Erythroblast (primary cell): ENCODE measurements around the gene TRAF2.

ENCODE experiments used
- DNase-seq, 2 experiments: peaks; one replicate each; lab custom pipeline; 2025; lab: John Stamatoyannopoulos, UW
- GATA1 ChIP-seq: IDR thresholded peaks from 2 replicates; pipeline ENCODE4 v1.6.1; 2011; ENCODE audit warnings: low read depth, mild to moderate bottlenecking, control low read depth, low read length, moderate library complexity
- POLR2A ChIP-seq: IDR thresholded peaks from 2 replicates; pipeline ENCODE4 v1.6.1; 2011; ENCODE audit warnings: mild to moderate bottlenecking, low read length

The TRAF2 gene

GRCh38 chr9:136851941-136852663 is 34.2 kb upstream of the TRAF2 start, which contains the start of gene MAMDC4:
Gene MAMDC4 (plus strand): TSS chr9:136852346. CDS start chr9:136852417, 71 bp downstream.
- DNase-seq: no peak
- TF ChIP-seq POLR2A (no peak), GATA1 (no peak)

GRCh38 chr9:136852664-136853595 is 33.4 kb upstream of the TRAF2 start:
- no peak for TF ChIP-seq POLR2A
- no peak for TF ChIP-seq GATA1
- no peak for DNase-seq

GRCh38 chr9:136853596-136854112 is 32.7 kb upstream of the TRAF2 start:
- no peak for TF ChIP-seq GATA1
- no peak for TF ChIP-seq POLR2A
- DNase-seq: no peak

DNA sequence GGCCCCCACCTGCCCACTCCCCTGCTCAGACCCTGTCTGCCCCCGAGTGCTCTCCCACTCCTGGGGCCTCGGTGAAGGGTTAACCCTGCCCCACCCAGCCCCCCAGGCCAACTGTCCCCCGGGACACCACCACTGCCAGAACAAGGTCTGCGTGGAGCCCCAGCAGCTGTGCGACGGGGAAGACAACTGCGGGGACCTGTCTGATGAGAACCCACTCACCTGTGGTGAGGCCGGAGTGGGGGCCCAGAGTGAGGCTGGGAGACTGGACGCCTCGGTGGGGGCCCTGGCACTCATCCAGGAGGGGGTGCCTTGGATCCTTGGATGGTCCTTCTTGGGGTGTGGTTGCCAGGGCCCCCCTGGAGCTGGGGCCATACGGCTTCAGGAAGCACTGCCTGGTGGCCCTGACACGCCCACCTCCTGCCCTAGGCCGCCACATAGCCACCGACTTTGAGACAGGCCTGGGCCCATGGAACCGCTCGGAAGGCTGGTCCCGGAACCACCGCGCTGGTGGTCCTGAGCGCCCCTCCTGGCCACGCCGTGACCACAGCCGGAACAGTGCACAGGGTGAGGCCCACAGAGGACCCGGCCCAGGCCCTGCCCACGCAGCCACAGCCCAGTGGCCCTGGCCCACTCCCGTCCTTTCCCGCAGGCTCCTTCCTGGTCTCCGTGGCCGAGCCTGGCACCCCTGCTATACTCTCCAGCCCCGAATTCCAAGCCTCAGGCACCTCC is 32.0 kb upstream of the TRAF2 start:
- TF ChIP-seq POLR2A (no peak), GATA1 (no peak)
- no peak for DNase-seq

- no peak for DNase-seq
- no peak for TF ChIP-seq GATA1
- TF ChIP-seq POLR2A: no peak
These were observed 31.4 kb upstream of the TRAF2 start for GRCh38 chr9:136854842-136855460.

DNA sequence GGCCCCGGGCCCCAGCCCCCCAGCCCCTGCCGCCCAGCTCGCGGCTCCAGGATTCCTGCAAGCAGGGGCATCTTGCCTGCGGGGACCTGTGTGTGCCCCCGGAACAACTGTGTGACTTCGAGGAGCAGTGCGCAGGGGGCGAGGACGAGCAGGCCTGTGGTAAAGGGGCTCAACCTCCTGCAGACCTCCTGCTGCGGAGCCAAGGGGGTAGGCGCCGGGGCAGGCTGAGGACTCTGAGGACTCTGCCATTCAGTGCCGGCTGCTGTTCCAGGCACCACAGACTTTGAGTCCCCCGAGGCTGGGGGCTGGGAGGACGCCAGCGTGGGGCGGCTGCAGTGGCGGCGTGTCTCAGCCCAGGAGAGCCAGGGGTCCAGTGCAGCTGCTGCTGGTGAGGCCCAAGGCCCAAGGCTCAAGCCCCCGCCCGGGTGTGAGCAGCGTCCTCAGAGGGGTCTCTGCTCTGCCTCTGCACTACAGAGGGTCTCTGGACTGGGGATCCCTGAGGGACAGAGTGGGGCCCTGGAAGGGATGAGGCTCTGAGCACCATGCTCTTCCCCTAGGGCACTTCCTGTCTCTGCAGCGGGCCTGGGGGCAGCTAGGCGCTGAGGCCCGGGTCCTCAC is 30.7 kb upstream of the TRAF2 start:
- no peak for DNase-seq
- TF ChIP-seq POLR2A (no peak), GATA1 (no peak)

GRCh38 chr9:136856079-136856476 is 30.2 kb upstream of the TRAF2 start:
- DNase-seq: no peak
- TF ChIP-seq POLR2A: no peak
- no peak for TF ChIP-seq GATA1

DNA sequence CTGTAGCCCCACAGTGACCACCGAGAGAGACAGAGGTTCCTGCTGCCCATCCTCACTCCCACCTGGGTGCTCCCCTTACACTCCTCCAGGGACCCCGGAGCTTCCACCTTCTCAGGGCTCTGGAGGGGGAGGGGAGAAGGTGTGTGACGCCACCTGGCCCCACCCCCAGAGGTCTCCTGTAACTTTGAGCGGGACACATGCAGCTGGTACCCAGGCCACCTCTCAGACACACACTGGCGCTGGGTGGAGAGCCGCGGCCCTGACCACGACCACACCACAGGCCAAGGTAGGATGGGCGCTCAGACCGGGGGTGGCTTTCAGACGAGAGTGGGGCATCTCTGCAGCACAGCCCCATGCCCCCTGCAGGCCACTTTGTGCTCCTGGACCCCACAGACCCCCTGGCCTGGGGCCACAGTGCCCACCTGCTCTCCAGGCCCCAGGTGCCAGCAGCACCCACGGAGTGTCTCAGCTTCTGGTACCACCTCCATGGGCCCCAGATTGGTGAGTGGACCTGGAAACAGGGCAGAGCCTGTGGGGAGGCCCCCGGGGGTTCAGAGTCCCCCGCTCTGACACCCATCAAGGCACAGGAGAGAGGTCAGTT is 29.7 kb upstream of the TRAF2 start:
- TF ChIP-seq POLR2A (no peak), GATA1 (no peak)
- no peak for DNase-seq

GRCh38 chr9:136857166-136857565 is 29.1 kb upstream of the TRAF2 start:
- TF ChIP-seq GATA1 (no peak), POLR2A (no peak)

GRCh38 chr9:136857581-136858412 is 28.5 kb upstream of the TRAF2 start:
- no peak for DNase-seq
- no peak for TF ChIP-seq GATA1
- no peak for TF ChIP-seq POLR2A

More at GRCh38 chr9:136857166-136857565, 29.1 kb upstream of the TRAF2 start:
- DNase-seq: no peak

DNA sequence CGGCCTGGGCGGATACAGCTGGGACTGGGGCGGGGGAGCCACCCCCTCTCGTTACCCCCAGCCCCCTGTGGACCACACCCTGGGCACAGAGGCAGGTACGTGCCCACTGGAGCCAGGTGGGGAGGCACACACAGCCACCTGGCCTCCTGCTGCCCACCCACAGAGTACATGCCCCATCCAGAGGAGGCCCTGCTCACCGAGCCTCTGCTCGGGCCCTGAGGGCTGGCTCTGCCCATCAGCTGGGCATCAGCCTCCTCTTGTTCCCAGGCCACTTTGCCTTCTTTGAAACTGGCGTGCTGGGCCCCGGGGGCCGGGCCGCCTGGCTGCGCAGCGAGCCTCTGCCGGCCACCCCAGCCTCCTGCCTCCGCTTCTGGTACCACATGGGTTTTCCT is 27.9 kb upstream of the TRAF2 start:
- TF ChIP-seq POLR2A: no peak
- TF ChIP-seq GATA1: no peak

More for the DNA sequence above, 27.9 kb upstream of the TRAF2 start:
- DNase-seq: no peak
